DOHH2 (cell line): ENCODE results near the gene DPP6.

ENCODE experiments used
- H3F3A ChIP-seq: fragments of 200-600 bp; sonication (generic), shearing (Covaris generic); 2 replicates; pipeline ENCODE4 v1.6.0; 2016; ENCODE audit warnings: antibody characterized with exemption, mild to moderate bottlenecking; ENCODE audit not compliant: control insufficient read depth, insufficient read depth
- H3K27ac ChIP-seq: fragments of 200-600 bp; sonication (generic); 2 replicates; pipeline ENCODE4 v1.5.1; 2014; ENCODE audit warnings: low read depth, mild to moderate bottlenecking, low read length, moderate library complexity
- H3K27me3 ChIP-seq: fragments of 200-600 bp; sonication (generic); 2 replicates; pipeline ENCODE4 v1.6.1; 2014; ENCODE audit warnings: mild to moderate bottlenecking, low read length, mixed read lengths; ENCODE audit not compliant: control insufficient read depth
- H3K36me3 ChIP-seq: fragments of 200-600 bp; sonication (generic); 2 replicates; pipeline ENCODE4 v1.6.1; 2014; ENCODE audit warnings: mild to moderate bottlenecking, low read length, moderate library complexity, mixed read lengths; ENCODE audit not compliant: control insufficient read depth
- H3K4me1 ChIP-seq: fragments of 200-600 bp; sonication (generic); 2 replicates; pipeline ENCODE4 v1.6.1; 2014; ENCODE audit warnings: mild to moderate bottlenecking, low read length, mixed read lengths; ENCODE audit not compliant: control insufficient read depth
- H3K4me2 ChIP-seq: fragments of 200-600 bp; sonication (generic); 2 replicates; pipeline ENCODE4 v1.6.0; 2014; ENCODE audit warnings: mild to moderate bottlenecking, low read length, moderate library complexity
- H3K4me3 ChIP-seq: fragments of 200-600 bp; sonication (generic); 2 replicates; pipeline ENCODE4 v1.5.1; 2014; ENCODE audit warnings: mild to moderate bottlenecking, low read length, mixed read lengths
- H3K79me2 ChIP-seq: fragments of 200-600 bp; sonication (generic); 2 replicates; pipeline ENCODE4 v1.6.1; 2014; ENCODE audit warnings: mild to moderate bottlenecking, low read length, mixed read lengths; ENCODE audit not compliant: control insufficient read depth
- H3K9me2 ChIP-seq: fragments of 200-600 bp; sonication (generic); replicated peaks from 2 replicates; pipeline ENCODE4 v1.6.1; 2014; ENCODE audit warnings: mild to moderate bottlenecking, low read length, mixed read lengths; ENCODE audit not compliant: control insufficient read depth
- H3K9me3 ChIP-seq: fragments of 200-600 bp; sonication (generic); 2 replicates; pipeline ENCODE4 v1.6.1; 2014; ENCODE audit warnings: antibody characterized with exemption, low read length, mixed read lengths; ENCODE audit not compliant: control insufficient read depth, insufficient read depth
- H4K20me1 ChIP-seq: fragments of 200-600 bp; sonication (generic); 2 replicates; pipeline ENCODE4 v1.6.0; 2014; ENCODE audit warnings: low read depth, mild to moderate bottlenecking, antibody characterized with exemption, low read length, moderate library complexity; ENCODE audit not compliant: control insufficient read depth, insufficient read depth
- EZH2phosphoT487 ChIP-seq: fragments of 200-600 bp; sonication (generic); IDR thresholded peaks from 2 replicates; pipeline ENCODE4 v1.6.1; 2017; ENCODE audit warnings: borderline replicate concordance, mild to moderate bottlenecking, antibody characterized with exemption, low read length, moderate library complexity, mixed read lengths
- TF ChIP-seq, protein P1 (sequence below): fragments of 200-600 bp; sonication (generic); IDR thresholded peaks from one replicate; pipeline ENCODE4 v1.5.1; 2014; ENCODE audit warnings: antibody characterized with exemption, mild to moderate bottlenecking, low read depth, low read length; ENCODE audit not compliant: poor library complexity, severe bottlenecking

DPP6 gene

DNA sequence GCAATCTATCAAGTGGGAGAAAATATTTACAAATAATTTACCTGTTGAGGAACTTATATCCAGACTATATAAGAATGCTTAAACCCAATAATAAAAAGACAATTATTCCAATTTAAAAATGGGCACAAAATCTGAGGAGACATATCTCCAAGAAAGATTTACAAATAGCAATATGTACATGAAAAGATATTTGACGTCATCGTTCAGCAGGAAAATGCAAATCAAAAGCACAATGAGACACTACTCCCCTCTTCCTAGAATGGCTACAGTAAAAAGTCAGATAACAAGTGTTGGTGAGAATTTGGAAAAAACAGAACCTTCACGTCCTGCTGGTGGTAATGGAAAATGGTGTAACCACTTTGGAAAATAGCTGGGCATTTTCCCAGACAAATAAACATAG is 457.0 kb downstream of the DPP6 start:
- Histone ChIP-seq H3F3A (no peaks in the 10 kb centered on the region), H3K4me2 (no peak overlapping the region), H3K4me3 (no peak overlapping the region), H3K9me2 (no peaks in the 10 kb centered on the region), H3K27me3 (no peaks in the 10 kb centered on the region), H3K9me3 (no peaks in the 10 kb centered on the region), H3K27ac (no peak overlapping the region), H3K36me3 (no peaks in the 10 kb centered on the region), H4K20me1 (no peaks in the 10 kb centered on the region), H3K79me2 (no peaks in the 10 kb centered on the region), H3K4me1 (0 out of 2 replicates have a peak, but pooled peaks cover 3% of the 10 kb centered on the region)
- no peak for TF ChIP-seq EZH2phosphoT487
- TF ChIP-seq, protein P1, sequence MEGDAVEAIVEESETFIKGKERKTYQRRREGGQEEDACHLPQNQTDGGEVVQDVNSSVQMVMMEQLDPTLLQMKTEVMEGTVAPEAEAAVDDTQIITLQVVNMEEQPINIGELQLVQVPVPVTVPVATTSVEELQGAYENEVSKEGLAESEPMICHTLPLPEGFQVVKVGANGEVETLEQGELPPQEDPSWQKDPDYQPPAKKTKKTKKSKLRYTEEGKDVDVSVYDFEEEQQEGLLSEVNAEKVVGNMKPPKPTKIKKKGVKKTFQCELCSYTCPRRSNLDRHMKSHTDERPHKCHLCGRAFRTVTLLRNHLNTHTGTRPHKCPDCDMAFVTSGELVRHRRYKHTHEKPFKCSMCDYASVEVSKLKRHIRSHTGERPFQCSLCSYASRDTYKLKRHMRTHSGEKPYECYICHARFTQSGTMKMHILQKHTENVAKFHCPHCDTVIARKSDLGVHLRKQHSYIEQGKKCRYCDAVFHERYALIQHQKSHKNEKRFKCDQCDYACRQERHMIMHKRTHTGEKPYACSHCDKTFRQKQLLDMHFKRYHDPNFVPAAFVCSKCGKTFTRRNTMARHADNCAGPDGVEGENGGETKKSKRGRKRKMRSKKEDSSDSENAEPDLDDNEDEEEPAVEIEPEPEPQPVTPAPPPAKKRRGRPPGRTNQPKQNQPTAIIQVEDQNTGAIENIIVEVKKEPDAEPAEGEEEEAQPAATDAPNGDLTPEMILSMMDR = no peak

DNA sequence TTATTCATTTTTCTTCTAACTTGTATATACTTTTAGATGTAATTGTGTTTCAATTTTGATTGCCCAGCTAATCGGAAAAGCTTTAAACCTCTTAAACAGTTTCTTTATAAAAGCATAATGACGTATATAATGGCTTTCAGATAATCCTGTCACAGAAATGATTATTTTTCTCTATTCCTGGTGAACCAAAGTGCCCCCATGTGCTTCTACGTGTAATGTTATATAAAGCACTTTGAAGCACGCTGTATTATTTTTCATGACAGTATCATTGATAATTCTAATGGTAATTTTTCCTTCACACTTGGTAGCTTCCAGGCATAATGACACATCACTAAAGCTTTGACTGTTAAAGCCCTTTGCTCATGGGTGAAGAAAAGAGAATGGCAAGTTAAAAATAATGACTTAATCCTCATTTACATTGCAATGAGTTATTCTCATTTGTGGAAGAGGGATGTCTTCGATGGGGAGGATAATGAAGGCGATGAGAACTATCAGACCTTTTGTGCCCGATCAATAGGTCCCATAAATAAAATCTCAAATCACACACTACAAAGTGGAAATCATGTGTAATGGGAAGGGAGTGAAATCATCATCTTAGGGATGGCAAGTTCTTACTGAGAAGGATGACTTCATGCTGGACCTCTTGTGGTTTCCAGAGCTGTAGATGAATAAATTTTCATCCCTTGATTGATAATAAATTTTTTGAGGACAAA is 460.1 kb downstream of the DPP6 start:
- Histone ChIP-seq H3F3A (no peaks in the 10 kb centered on the region), H3K4me3 (no peak overlapping the region), H3K9me2 (no peaks in the 10 kb centered on the region), H3K4me2 (no peak overlapping the region), H3K36me3 (no peaks in the 10 kb centered on the region), H3K27me3 (no peaks in the 10 kb centered on the region), H3K27ac (no peak overlapping the region), H3K79me2 (no peaks in the 10 kb centered on the region), H4K20me1 (no peaks in the 10 kb centered on the region), H3K9me3 (no peaks in the 10 kb centered on the region), H3K4me1 (no peaks in the 10 kb centered on the region)
- TF ChIP-seq, protein P1 = no peak
- no peak for TF ChIP-seq EZH2phosphoT487

DNA sequence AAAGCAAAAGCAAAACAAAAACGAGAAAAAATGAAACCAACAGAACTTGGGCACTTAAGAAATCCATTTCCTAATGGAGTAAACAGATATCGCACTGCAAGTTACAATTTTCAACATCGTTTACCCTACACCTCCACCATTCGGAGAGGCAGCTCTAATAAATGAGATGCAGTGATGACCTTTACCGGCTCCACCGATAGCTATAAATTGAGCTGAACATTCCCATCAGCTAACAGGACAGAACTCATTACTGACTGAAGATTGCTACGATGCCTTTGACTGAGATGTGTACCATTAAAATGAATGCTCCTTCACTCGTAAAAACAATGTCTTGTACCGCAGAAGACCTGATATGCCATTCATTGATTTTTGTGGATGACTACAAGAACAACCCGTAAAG is 465.6 kb downstream of the DPP6 start:
- Histone ChIP-seq H3K36me3 (no peaks in the 10 kb centered on the region), H3K4me2 (no peak overlapping the region), H4K20me1 (no peaks in the 10 kb centered on the region), H3K27ac (no peak overlapping the region), H3F3A (no peaks in the 10 kb centered on the region), H3K27me3 (no peaks in the 10 kb centered on the region), H3K9me2 (no peaks in the 10 kb centered on the region), H3K9me3 (no peaks in the 10 kb centered on the region), H3K4me3 (no peak overlapping the region), H3K4me1 (no peaks in the 10 kb centered on the region), H3K79me2 (no peaks in the 10 kb centered on the region)
- no peak for TF ChIP-seq EZH2phosphoT487
- TF ChIP-seq, protein P1 = no peak
